HS-5 (cell line): Measurements from ENCODE around the gene CBLB.

ENCODE experiments used
- DNase-seq: peaks from one replicate; pipeline ENCODE4 v3.0.0-alpha.2; 2012; ENCODE audit warnings: low read depth

Gene CBLB

DNA sequence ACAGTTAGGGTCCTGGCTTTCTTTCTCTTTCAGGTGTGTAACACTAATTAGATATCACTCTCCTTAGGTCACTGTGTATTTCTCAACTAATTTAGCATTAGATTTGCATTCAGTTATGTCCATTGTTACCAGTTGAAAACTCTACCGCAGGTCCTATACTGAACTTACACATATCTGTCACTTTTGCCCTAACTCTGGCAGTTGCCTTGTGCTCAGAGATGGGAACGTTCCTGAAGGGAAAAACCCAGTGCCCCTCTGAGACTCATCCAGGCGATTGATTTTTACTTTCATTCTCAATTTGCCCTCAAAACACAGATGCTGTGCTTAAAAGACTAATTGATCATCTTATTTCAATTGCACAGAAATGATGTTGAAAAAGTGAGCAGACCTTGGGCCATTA, 253.0 kb downstream of the CBLB start:
- no peak for DNase-seq

DNA sequence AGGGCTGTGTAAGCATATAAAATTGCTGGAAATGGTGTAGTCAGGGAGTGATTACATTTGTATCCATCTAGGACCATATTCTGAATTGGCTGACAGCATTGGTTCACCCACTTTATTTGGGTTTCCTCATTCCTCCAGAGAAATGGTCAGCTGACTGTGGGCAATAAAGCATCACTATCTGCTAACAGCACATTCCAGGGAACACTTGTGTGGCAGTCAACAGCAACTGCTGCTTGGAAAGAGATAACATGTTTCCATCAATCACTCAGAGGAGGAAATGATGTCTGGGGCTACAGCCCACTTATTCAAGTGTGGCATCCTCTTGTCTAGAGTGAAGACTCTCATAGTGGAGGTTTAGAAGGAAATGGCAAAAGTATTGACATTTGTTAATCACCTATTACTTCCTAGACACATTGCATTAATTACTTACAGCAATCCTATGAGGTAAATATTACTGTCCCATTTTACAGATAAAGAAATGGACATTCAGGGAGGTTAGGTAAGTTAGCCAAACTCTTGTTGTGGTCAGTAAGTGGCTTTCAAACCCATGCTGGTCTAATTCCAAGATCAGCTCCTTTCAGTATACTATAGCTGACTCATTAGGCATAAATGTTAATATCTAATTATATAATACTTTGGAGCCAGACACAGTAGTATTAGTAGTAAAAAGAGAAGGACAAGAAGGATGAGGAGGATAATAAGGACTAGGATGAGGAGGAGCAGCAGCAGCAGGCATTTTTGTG, 254.4 kb downstream of the CBLB start:
- DNase-seq: no peak

DNA sequence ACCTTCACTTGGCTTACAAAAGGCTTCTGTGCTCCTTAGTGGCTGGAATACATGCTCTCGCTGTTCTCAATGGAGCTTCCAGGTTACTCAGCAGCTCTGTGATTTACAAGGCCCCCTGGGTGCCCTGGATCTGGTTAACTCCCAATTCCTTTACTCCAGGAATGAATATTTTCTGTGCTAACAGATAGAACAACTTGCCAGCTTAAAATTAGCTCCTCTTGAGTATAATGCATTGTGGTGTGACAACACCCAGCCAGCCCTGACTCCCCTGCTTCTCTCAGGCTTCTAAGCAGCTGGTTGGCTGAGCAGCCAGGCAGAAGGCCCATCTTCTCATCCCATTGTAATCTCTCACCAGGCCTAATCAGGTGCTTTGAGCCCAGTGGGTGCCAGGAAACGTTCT, 255.7 kb downstream of the CBLB start:
- no peak for DNase-seq

DNA sequence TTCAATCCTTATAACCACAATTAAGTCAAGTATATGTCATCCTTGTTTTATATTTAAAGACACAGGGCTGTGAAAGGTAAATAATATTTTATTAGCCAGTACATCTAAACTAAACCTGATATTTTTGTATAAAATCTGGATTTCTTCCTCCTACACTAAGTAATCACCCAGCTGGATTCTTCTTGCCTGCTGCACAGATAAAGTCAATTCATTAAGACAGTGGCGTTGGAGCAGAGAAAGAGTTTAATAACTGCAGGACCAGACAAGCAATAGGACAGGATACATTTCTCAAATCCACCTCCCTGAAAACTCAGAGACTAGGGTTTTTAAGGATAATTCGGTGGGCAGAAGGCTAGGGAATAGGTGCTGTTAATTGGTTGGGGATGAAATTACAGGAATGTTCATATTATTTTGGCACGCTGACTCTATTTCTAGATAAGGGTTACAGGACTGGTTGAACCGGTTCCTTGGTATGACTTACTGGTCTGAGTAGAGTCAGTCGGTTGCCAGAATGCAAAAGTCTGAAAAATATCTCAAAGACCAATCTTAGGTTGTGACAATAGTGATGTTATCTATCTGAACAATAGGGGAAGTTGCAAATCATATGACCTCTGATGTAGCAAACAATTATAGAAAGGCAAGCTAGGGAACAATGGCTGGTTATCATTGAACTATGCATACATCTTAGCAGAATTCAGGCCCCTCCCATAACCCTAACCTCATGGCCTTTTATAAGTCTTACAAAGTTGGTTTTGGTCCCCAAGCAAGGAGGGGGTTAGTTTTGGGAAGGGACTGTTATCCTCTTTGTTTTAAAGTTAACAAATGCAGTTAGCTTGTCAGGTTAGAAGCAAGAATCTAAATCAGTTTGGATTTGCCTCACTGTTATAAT, 257.3 kb downstream of the CBLB start:
- no peak for DNase-seq

DNA sequence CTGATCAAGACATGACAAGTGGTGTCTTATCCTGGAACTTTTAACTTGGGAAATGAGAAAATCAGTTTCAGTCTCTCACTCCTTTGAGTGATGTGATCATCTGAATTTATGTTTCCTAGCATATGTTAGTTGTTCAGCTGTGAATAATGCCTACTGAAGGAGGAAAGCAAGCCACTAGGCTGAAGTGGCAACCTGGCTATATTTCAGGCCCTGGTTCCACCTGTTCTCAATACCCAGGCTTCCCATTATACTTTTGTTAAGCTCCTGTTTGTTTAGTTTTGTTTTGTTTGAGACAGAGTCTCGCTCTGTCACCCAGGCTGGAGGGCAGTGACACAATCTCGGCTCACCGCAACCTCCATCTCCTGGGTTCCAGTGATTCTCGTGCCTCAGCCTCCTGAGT, 258.3 kb downstream of the CBLB start:
- no peak for DNase-seq

DNA sequence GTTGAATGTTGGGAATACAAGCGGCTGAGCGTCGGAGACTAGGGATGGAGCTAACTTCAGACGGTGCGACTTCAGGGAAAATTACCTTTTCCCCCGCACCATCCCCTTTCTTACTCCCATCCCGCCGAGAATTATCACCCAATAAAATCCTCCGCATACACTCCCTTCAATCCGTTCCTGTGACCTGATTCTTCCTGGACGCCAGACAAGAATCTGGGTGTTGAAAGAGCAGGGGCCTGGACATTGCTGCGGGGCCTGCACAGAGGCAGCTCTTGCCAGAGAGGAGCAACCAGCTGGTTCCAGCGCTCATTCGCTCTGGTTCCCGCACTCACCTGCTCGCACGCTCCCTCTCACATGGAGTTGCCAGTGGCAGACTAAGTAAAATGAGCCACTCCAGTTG, 260.2 kb downstream of the CBLB start:
- no peak for DNase-seq

DNA sequence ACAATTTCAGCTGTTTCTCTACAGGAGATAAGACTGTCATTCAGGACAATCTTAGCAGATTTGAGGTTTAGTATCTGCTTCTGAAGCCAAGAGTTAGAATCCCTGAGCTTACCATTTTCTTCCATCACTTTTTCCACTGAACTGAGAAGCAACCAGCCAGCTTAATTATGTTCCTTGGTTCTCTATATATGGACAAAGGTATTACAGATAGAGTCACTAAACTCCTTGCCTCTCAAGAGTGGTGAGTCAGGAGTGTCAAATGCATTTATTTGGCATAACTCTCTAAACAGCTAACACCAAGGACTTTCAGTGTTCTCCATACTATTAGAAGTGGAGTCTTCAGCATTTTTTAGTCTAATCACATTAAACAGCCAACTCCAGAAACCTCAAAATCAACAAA, 262.8 kb downstream of the CBLB start:
- no peak for DNase-seq
